Keratinocyte (primary cell): ENCODE measurements around the gene RGS3. TPM values are rescaled to one million over a fixed set of nuclear protein-coding genes. Genes with fewer than 3 reads are reported as not detected.

ENCODE experiments used
- DNase-seq: peaks from one replicate; pipeline ENCODE4 v3.0.0-alpha.2; 2011; ENCODE audit warnings: low read depth, missing footprints, low spot score
- FAIRE-seq: peaks from 2 replicates; lab custom pipeline; 2011; peaks lifted over from hg19 to GRCh38; lab: Jason Lieb, UNC
- H2AFZ ChIP-seq: 2 replicates; pipeline ENCODE4 v1.6.0; 2012; ENCODE audit warnings: low read length, control low read depth, inconsistent platforms; ENCODE audit not compliant: control insufficient read depth
- H3K27ac ChIP-seq: 2 replicates; pipeline ENCODE4 v1.5.1; 2011; ENCODE audit warnings: low read length; ENCODE audit not compliant: control insufficient read depth, insufficient read depth
- H3K27me3 ChIP-seq: 3 replicates; pipeline ENCODE4 v1.6.0; 2011; ENCODE audit warnings: low read length; ENCODE audit not compliant: control insufficient read depth, insufficient read depth; ENCODE audit errors: extremely low read depth
- H3K36me3 ChIP-seq, 2 experiments: 2 replicates in 1 of 2; 3 replicates in 1 of 2; pipeline ENCODE4 v1.5.1; 2011; ENCODE audit warnings: low read length in 2 of 2, mild to moderate bottlenecking in 1 of 2; ENCODE audit not compliant: control insufficient read depth in 2 of 2, insufficient read depth in 2 of 2; ENCODE audit errors: extremely low read depth in 1 of 2
- H3K4me1 ChIP-seq: 3 replicates; pipeline ENCODE4 v1.5.1; 2011; ENCODE audit warnings: low read length; ENCODE audit not compliant: control insufficient read depth, insufficient read depth; ENCODE audit errors: extremely low read depth
- H3K4me2 ChIP-seq: 3 replicates; pipeline ENCODE4 v1.6.0; 2011; ENCODE audit warnings: low read depth, low read length; ENCODE audit not compliant: control insufficient read depth, insufficient read depth; ENCODE audit errors: extremely low read depth
- H3K4me3 ChIP-seq, 3 experiments: fragments of 200-600 bp in 1 of 3; sonication (generic) in 1 of 3; 2 replicates in 2 of 3; 3 replicates in 1 of 3; pipeline ENCODE4 v1.5.1; 2011 to 2016; ENCODE audit warnings: low read length in 3 of 3, mild to moderate bottlenecking in 3 of 3, control low read depth in 2 of 3, inconsistent platforms in 1 of 3, low read depth in 1 of 3, mixed read lengths in 1 of 3, mixed run types in 1 of 3, moderate library complexity in 1 of 3; ENCODE audit not compliant: control insufficient read depth in 2 of 3, insufficient read depth in 2 of 3; ENCODE audit errors: extremely low read depth in 1 of 3
- H3K79me2 ChIP-seq: 2 replicates; pipeline ENCODE4 v1.6.0; 2012; ENCODE audit warnings: low read length; ENCODE audit not compliant: control insufficient read depth, insufficient read depth
- H3K9ac ChIP-seq: 3 replicates; pipeline ENCODE4 v1.6.0; 2011; ENCODE audit warnings: low read length; ENCODE audit not compliant: control insufficient read depth, insufficient read depth; ENCODE audit errors: extremely low read depth
- H3K9me1 ChIP-seq: 3 replicates; pipeline ENCODE4 v1.6.0; 2011; ENCODE audit warnings: low read length; ENCODE audit not compliant: control insufficient read depth, insufficient read depth; ENCODE audit errors: extremely low read depth
- H3K9me3 ChIP-seq: 2 replicates; pipeline ENCODE4 v1.5.1; 2012; ENCODE audit warnings: low read depth, low read length; ENCODE audit not compliant: control insufficient read depth
- H4K20me1 ChIP-seq: 3 replicates; pipeline ENCODE4 v1.6.0; 2011; ENCODE audit warnings: low read length; ENCODE audit not compliant: control insufficient read depth, insufficient read depth; ENCODE audit errors: extremely low read depth
- CTCF ChIP-seq, 3 experiments: IDR thresholded peaks in 1 of 3; conservative IDR thresholded peaks in 1 of 3; optimal IDR thresholded peaks in 1 of 3; 2 replicates in 2 of 3; 3 replicates in 1 of 3; pipeline versions ENCODE3 to v1.5.1; 2011; ENCODE audit warnings: low read length in 3 of 3, mild to moderate bottlenecking in 3 of 3, moderate library complexity in 2 of 3, control low read depth in 1 of 3, inconsistent platforms in 1 of 3; ENCODE audit not compliant: insufficient read depth in 2 of 3; ENCODE audit errors: extremely low read depth in 1 of 3
- EZH2 ChIP-seq: IDR thresholded peaks from one replicate; pipeline ENCODE4 v1.6.1; 2012; ENCODE audit warnings: inconsistent platforms, mild to moderate bottlenecking, low read length, moderate library complexity
- dilution Hi-C: fragments of 300-500 bp; cut with MboI; formaldehyde crosslinking; loops from one replicate; pipeline ENCODE4 v1.7.0; 2020; ENCODE audit warnings: low sequenced_read_pairs; ENCODE audit not compliant: extremely low pct_ligation_motif_present
- polyA plus RNA-seq, 5 experiments: library from polyadenylated mRNA; depleted of rRNA in 3 of 5; stranded (reverse) in 3 of 5; stranded (forward) in 1 of 5; unstranded in 1 of 5; fragments of >200 nt; gene quantifications; 1 replicate in 1 of 5; 2 replicates in 3 of 5; 3 replicates in 1 of 5; pipeline versions ENCODE4 v1.2.1 to v1.2.3, GENCODE V29; 2011 to 2012; ENCODE audit warnings: missing spikeins in 2 of 5, low read depth in 1 of 5, low replicate concordance in 1 of 5

The RGS3 gene
- polyA plus RNA-seq, 1 donor (not counting 4 experiments of a cell fraction or from before 2014, with no cell fraction given), result 19.6 TPM

DNA sequence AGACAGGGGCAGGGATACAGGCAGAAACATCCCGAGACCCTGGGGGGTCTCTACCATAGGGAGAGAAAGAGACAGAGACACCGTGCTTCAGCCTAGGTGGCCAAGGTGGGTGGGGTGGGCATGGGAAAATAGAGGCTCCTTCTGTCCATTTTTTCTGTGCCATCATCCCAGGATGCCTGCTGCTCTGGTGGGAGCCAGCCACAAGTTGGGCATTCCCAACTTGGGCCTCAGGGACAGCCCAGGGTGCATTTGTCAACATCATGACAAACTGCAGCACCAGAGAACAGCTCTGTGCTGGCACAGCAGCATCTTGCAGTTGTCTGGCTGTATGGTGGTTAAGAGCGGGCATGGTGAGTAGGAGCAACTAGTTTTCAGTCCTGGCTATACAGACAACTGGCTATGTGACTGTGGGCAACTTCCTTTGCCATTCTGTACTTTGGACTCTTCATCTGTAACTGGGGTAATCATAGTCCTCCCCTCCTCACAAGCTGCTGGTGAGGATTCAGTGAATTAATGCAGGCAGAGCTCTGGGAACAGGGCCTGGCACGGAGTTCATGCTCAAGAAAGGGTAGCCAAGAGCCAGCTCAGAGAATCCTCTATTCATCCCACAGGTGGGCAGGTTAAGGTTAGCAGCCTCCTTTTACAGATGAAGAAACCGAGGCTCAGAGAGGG, 100.4 kb downstream of the RGS3 start:
- Histone ChIP-seq H3K79me2 (peaks cover 18% of the 10 kb centered on the region), H3K36me3 (peaks cover under 1 to 3% of the 10 kb centered on the region in 2 experiments), H3K4me2 (no peak overlapping the region), H3K9ac (no peak overlapping the region), H2AFZ (no peak overlapping the region), H3K4me3 (no peak overlapping the region), H3K27ac (no peak overlapping the region), H3K27me3 (no peaks in the 10 kb centered on the region), H3K9me3 (no peaks in the 10 kb centered on the region), H3K9me1 (no peaks in the 10 kb centered on the region), H3K4me1 (peaks cover 26% of the 10 kb centered on the region), H4K20me1 (peaks cover 4% of the 10 kb centered on the region)
- FAIRE-seq (peak; percentile 5), DNase-seq (no peak)
- dilution Hi-C loops, result no loop called here
- TF ChIP-seq EZH2 (no peak), CTCF (optimal IDR thresholded peaks at IDR 0.05 in 1 of 3, IDR thresholded peaks at IDR 0.05 in 1 of 3, conservative IDR thresholded peaks at IDR 0.05 in 1 of 3; ENCODE audit: extremely low read depth in 1 of 3, insufficient read depth in 2 of 3, low read length in 3 of 3) (no peak)

GRCh38 chr9:113564498-113565237, 101.1 kb downstream of the RGS3 start:
- dilution Hi-C loops, result no loop called here
- peak overlapping the region; percentile 56 to 87 (median 81) for H3K4me3 ChIP-seq
- no peaks in the 10 kb centered on the region for H3K9me3 ChIP-seq
- peaks cover 4% of the 10 kb centered on the region for H4K20me1 ChIP-seq
- TF ChIP-seq EZH2, result no peak
- TF ChIP-seq CTCF (optimal IDR thresholded peaks at IDR 0.05 in 1 of 3, IDR thresholded peaks at IDR 0.05 in 1 of 3, conservative IDR thresholded peaks at IDR 0.05 in 1 of 3; ENCODE audit: extremely low read depth in 1 of 3, insufficient read depth in 2 of 3, low read length in 3 of 3), result no peak
- peak overlapping the region; percentile 84 for H3K27ac ChIP-seq
- H3K4me1 ChIP-seq, result peaks cover 26% of the 10 kb centered on the region
- peak overlapping the region; percentile 95 for H2AFZ ChIP-seq
- FAIRE-seq (peak; percentile 48), DNase-seq (no peak)
- H3K9ac ChIP-seq, result peak overlapping the region; percentile 88
- H3K79me2 ChIP-seq, result peaks cover 24% of the 10 kb centered on the region
- peak overlapping the region; percentile 91 for H3K4me2 ChIP-seq
- peaks cover 3 to 6% of the 10 kb centered on the region in 2 experiments for H3K36me3 ChIP-seq
- no peaks in the 10 kb centered on the region for H3K9me1 ChIP-seq
- no peaks in the 10 kb centered on the region for H3K27me3 ChIP-seq
